ENCODE data around the gene RHBG.

Gene RHBG

DNA sequence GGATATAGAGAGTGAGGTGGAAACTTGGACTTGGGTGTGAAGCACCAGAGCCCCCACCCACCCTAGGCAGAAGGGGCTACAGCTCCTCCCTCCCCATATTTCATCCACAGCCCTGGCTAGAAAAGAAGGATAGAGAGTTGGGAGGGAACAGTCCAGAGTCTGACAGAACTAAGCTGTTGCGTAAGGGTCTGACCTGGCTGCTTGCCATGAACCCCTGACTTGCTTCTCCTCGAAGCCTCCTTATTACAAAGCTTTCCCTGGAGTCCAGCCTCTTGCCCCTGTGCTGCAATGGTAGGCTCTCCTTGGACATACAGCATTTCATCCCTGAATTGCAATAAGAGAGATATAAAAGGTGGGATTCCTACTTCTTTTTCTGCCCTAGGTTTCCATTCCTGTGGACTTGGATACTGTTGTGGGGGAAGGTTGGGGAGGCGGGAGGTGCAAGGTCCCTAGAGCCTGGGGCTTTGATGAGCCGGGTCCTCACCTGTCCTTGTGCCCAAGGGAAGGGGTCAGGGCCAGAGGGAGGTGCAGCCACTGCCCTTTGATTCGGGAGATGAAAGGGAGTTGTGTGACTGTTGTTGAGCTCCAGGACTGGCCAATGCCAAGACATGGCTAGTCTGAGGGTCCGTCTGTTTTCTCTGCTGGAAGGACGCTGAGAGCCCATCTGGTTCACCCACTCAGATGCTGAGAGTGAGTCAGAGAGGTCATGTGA is 2.7 kb downstream of the RHBG start:
- peaks cover 16% of the 10 kb centered on the region for H3K27me3 Mint-ChIP-seq
- no peak overlapping the region for H3K27ac Mint-ChIP-seq
- H3K9me3 Mint-ChIP-seq, result no peaks in the 10 kb centered on the region
- no peak for DNase-seq (ENCODE audit: low spot score in 2 of 2)
- no peak for ATAC-seq (ENCODE audit: low read depth)
- H3K4me3 Mint-ChIP-seq, result no peak overlapping the region
- peaks cover 4% of the 10 kb centered on the region for H3K4me1 Mint-ChIP-seq
- H3K36me3 Mint-ChIP-seq, result no peaks in the 10 kb centered on the region

DNA sequence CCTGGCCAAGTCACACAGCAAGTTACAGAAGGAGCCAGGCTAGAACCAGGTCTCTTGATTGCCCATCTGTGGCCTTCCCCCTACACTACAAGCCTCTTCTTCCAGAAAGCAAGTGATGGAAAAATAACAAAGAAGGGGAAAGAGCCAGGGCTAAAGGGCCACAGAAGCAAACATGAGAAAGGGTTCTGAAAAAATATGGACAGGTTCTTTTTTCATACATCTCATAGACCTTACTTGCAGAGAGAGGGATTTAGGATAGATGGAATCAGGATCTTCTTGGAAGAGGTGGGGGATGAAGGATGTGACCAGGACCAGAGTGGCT is 3.2 kb downstream of the RHBG start:
- DNase-seq (ENCODE audit: low spot score in 2 of 2) (no peak), ATAC-seq (ENCODE audit: low read depth) (no peak)
- H3K4me1 Mint-ChIP-seq, result peaks cover 4% of the 10 kb centered on the region
- H3K9me3 Mint-ChIP-seq, result no peaks in the 10 kb centered on the region
- H3K27ac Mint-ChIP-seq, result no peak overlapping the region
- no peaks in the 10 kb centered on the region for H3K36me3 Mint-ChIP-seq
- H3K4me3 Mint-ChIP-seq, result no peak overlapping the region
- H3K27me3 Mint-ChIP-seq, result peaks cover 17% of the 10 kb centered on the region

DNA sequence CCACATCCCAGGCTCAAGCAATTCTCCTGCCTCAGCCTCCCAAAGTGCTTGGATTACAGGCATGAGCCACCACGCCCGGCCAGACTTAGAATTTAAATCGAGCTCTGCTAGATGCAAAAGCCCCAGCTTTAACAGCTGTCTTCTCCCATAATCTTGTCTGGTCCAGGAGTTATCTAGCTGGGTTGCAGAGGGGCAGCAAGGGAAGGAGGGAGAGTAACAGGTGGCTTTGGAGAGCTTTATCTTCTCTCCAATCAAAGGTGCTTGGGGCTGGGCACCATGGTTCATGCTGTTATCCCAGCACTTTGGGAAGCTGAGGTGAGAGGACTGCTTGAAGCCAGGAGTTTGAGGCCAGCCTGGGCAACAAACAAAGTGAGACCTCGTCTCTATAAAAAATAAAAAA is 3.9 kb downstream of the RHBG start:
- H3K27ac Mint-ChIP-seq, result no peak overlapping the region
- no peak overlapping the region for H3K4me3 Mint-ChIP-seq
- no peak for ATAC-seq (ENCODE audit: low read depth)
- peaks cover 17% of the 10 kb centered on the region for H3K27me3 Mint-ChIP-seq
- no peaks in the 10 kb centered on the region for H3K9me3 Mint-ChIP-seq
- DNase-seq (ENCODE audit: low spot score in 2 of 2), result no peak
- peaks cover 4% of the 10 kb centered on the region for H3K4me1 Mint-ChIP-seq
- H3K36me3 Mint-ChIP-seq, result no peaks in the 10 kb centered on the region

DNA sequence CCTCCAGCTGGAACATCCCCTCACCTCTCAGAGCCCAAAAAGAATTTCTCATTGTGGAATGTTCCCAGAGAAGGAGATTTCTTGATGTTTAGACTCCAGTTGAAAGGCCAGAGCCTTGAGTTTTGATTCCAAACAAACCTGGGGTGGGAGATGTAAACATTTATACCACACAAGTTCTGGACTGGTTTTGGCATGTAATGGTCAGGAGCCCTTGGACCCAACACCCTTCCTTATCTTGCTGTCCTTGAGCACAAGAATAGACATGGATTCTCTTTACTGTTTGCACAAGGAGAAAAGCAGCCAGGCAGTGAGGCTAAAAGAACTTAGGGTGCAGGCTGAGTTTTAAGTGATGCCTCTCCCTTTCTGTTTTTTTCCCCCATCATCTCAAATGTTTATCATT is 4.5 kb downstream of the RHBG start:
- no peak for ATAC-seq (ENCODE audit: low read depth)
- Mint-ChIP-seq H3K4me1 (peaks cover 4% of the 10 kb centered on the region), H3K36me3 (no peaks in the 10 kb centered on the region), H3K4me3 (no peak overlapping the region), H3K27ac (no peak overlapping the region), H3K9me3 (no peaks in the 10 kb centered on the region), H3K27me3 (peaks cover 17% of the 10 kb centered on the region)
- no peak for DNase-seq (ENCODE audit: low spot score in 2 of 2)

DNA sequence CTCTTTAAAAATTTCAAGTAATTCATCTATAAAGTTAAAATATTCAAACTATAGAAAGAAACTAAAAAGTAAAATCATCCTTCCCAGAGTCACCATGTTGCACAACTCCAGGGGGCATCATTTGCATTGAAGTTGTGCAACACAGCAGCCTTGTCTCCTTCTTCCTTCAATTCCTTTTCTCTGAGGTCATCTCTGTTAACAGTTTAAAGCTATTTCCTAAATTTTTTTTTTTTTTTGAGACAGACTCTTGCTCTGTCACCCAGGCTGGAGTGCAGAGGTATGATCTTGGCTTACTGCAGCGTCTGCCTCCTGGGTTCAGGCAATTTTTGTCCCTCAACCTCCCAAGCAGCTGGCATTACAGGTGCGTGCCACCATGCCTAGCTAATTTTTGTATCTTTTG is 7.1 kb downstream of the RHBG start:
- Mint-ChIP-seq H3K4me3 (no peak overlapping the region), H3K27me3 (peaks cover 9% of the 10 kb centered on the region), H3K4me1 (no peaks in the 10 kb centered on the region), H3K9me3 (no peaks in the 10 kb centered on the region), H3K36me3 (no peaks in the 10 kb centered on the region), H3K27ac (no peak overlapping the region)
- ATAC-seq (ENCODE audit: low read depth), result no peak
- no peak for DNase-seq (ENCODE audit: low spot score in 2 of 2)

DNA sequence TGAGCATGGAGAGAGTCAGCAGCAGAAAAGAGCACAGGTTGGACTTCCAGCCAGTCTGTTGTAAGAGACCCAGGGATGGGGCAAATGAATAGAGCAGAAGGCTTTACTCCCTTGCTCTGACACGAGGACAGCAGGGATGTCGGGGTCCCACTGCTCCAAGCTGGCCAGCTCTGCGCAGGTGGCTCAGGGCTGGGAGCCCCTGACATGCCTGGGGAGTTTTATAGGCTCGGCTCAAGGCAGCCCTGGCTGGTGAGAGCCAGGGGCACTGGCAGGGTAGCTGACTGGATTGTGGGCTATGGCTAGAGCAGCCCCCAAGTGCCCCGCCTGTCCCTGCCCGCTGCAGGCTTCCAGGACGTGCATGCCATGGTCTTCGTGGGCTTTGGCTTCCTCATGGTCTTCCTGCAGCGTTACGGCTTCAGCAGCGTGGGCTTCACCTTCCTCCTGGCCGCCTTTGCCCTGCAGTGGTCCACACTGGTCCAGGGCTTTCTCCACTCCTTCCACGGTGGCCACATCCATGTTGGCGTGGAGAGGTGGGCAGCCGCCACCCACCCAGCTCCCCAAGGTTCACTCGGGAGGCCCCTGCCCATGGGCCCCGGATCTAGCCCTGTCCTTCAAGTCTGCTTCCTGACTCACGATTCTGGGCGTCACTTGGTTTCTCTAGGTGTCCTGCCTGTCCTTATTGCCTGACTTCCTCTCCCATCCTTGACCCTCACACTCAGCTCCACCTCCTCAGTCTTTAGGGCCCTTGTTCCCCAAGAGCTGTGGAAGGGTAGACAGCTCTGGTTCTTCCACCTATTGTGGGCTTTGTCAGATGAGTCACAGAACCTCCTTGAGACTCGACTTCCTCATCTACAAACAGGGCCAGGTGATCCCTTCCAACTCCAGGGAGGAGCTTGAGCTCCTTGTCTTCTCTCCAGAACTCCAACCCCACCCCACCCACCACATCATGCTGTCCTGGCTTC is 8.2 kb downstream of the RHBG start:
- H3K36me3 Mint-ChIP-seq, result no peaks in the 10 kb centered on the region
- no peak overlapping the region for H3K4me3 Mint-ChIP-seq
- H3K4me1 Mint-ChIP-seq, result no peaks in the 10 kb centered on the region
- H3K27me3 Mint-ChIP-seq, result peaks cover 9% of the 10 kb centered on the region
- no peak for ATAC-seq (ENCODE audit: low read depth)
- no peaks in the 10 kb centered on the region for H3K9me3 Mint-ChIP-seq
- no peak overlapping the region for H3K27ac Mint-ChIP-seq
- no peak for DNase-seq (ENCODE audit: low spot score in 2 of 2)

DNA sequence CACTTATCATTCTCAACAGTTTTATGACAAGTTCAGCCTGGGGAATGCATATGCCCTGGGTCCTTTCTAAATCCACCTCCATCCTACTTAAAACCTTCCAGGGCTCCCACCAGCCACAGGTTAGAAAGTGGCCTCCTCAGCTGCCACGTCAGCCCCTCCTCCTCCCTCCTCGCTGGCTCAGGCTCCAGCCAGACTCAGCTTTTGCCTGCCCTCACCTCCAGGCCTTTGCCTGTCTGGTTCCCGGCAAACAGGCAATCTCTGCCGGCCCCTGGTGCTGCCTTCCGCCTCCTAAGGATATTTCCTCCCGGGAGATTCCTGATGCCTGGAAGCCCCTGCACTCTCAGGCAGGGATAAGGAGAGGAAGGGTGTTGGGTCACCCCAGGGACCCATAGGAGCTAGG is 9.5 kb downstream of the RHBG start:
- Mint-ChIP-seq H3K27ac (no peak overlapping the region), H3K27me3 (peaks cover 6% of the 10 kb centered on the region), H3K36me3 (no peaks in the 10 kb centered on the region), H3K4me3 (no peak overlapping the region), H3K9me3 (no peaks in the 10 kb centered on the region), H3K4me1 (no peaks in the 10 kb centered on the region)
- DNase-seq (ENCODE audit: low spot score in 2 of 2), result no peak
- no peak for ATAC-seq (ENCODE audit: low read depth)

DNA sequence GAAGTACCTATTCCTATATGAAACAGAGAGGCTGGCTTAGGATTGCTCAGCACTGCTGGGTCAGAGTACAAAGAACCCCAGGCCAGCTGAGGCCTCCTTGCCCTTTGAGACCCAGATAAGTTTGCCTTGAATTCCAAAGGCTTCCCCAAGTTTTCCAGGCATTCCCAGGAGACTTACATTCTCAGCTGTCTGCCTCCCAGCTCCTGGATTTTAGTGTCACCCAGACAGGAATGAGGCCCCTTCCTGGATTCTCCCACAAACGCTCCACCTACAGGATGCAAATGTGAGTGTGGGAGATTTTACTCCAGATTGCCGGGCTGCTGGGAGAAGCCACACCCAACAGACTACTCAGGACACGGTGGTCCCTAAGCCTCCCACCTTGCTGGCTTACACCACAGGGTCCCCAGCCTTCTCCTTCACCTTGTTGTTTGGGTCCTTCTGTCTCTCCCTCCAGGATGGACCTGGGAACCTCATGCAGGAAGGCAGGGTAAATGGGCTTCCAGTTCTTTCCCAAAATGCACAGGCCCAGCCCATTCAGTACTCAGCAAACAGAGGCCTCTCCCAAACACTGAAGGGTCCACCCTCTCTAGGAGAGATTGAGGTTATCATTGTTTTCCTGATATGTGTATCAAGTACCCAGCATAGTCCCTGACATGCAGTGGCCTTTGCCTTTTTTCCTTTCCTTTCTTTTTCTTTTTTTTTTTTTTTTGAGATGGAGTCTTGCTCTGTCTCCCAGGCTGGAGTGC is 10.6 kb downstream of the RHBG start:
- ATAC-seq (ENCODE audit: low read depth), result no peak
- Mint-ChIP-seq H3K27me3 (peaks cover 4% of the 10 kb centered on the region), H3K9me3 (no peaks in the 10 kb centered on the region), H3K36me3 (no peaks in the 10 kb centered on the region), H3K27ac (no peak overlapping the region), H3K4me1 (no peaks in the 10 kb centered on the region), H3K4me3 (no peak overlapping the region)
- no peak for DNase-seq (ENCODE audit: low spot score in 2 of 2)

DNA sequence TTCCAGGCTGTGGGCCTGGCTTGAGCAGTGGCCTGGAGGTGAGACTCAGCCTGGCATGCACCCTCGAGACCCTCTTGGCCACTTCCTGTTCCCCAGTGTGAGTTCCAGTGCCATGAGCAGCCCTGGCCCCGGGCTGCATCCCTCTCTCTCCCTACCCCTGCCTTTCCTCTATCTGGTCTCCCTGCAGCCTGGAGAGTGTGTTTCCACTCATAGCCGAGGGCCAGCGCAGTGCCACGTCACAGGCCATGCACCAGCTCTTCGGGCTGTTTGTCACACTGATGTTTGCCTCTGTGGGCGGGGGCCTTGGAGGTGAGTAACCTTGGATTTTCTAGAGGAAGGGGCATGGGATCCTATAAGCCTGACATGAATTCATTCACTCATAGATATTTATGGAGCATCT is 13.6 kb downstream of the RHBG start:
- no peak for DNase-seq (ENCODE audit: low spot score in 2 of 2)
- no peaks in the 10 kb centered on the region for H3K36me3 Mint-ChIP-seq
- peaks cover 6% of the 10 kb centered on the region for H3K27me3 Mint-ChIP-seq
- H3K9me3 Mint-ChIP-seq, result no peaks in the 10 kb centered on the region
- ATAC-seq (ENCODE audit: low read depth), result no peak
- H3K4me1 Mint-ChIP-seq, result peaks cover 6% of the 10 kb centered on the region
- H3K27ac Mint-ChIP-seq, result no peak overlapping the region
- H3K4me3 Mint-ChIP-seq, result no peak overlapping the region

DNA sequence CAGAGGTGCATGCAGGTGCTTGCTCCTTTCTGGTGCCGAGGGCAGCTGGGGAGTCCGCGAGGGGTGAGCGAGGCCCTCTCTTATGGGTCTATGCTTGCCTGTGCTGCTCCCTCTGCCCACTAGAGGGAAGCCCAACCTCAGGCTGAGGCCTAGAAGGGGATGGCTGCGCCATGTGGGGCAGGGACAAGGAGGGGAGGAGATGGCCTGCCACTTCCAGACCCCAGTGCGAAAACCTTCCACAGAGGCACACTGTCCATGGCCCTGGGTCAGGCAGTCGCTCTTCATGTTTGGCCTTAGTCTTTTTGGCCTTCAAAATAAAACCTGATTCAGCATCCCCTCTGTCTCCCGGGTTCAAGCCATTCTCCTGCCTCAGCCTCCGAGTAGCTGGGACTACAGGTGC is 14.0 kb downstream of the RHBG start:
- H3K27ac Mint-ChIP-seq, result no peak overlapping the region
- no peaks in the 10 kb centered on the region for H3K36me3 Mint-ChIP-seq
- ATAC-seq (ENCODE audit: low read depth), result peak; percentile 84
- H3K4me1 Mint-ChIP-seq, result peaks cover 6% of the 10 kb centered on the region
- peak; percentile 49 to 61 for DNase-seq (ENCODE audit: low spot score in 2 of 2)
- H3K27me3 Mint-ChIP-seq, result peaks cover 8% of the 10 kb centered on the region
- no peak overlapping the region for H3K4me3 Mint-ChIP-seq
- no peaks in the 10 kb centered on the region for H3K9me3 Mint-ChIP-seq

DNA sequence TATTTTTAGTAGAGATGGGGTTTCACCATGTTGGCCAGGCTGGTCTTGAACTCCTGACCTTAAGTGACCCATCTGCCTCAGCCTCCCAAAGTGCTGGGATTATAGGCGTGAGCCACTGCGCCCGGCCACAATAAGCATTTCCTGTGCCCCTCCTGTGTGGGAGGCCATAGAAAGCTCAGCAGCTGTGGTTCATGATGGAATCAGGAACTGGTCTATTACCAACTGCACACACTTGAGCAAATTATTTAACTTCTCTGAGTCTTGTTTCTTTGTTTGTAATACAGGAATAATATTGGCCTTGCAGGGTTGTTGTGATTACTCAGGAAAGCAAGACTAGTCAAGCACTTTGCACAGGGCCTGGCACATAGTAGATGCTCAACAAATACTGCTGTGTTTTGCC is 15.0 kb downstream of the RHBG start:
- no peak for ATAC-seq (ENCODE audit: low read depth)
- Mint-ChIP-seq H3K4me1 (peaks cover 6% of the 10 kb centered on the region), H3K27ac (no peak overlapping the region), H3K9me3 (no peaks in the 10 kb centered on the region), H3K36me3 (no peaks in the 10 kb centered on the region), H3K27me3 (peaks cover 8% of the 10 kb centered on the region), H3K4me3 (no peak overlapping the region)
- no peak for DNase-seq (ENCODE audit: low spot score in 2 of 2)

DNA sequence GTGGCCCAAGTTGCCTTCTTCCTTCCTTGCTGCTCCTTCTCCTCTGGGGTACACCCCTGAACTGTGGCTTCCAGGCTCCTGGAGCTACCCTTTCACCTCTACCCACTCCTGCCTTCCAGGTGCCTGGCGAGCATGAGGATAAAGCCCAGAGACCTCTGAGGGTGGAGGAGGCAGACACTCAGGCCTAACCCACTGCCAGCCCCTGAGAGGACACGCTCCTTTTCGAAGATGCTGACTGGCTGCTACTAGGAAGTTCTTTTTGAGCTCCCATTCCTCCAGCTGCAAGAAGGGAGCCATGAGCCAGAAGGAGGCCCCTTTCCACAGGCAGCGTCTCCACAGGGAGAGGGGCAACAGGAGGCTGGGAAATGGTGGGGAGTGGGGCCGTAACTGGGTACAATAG is 15.6 kb downstream of the RHBG start:
- Mint-ChIP-seq H3K27me3 (peaks cover 8% of the 10 kb centered on the region), H3K4me3 (no peak overlapping the region), H3K9me3 (no peaks in the 10 kb centered on the region), H3K36me3 (no peaks in the 10 kb centered on the region), H3K4me1 (peaks cover 6% of the 10 kb centered on the region), H3K27ac (no peak overlapping the region)
- DNase-seq (ENCODE audit: low spot score in 2 of 2), result no peak
- ATAC-seq (ENCODE audit: low read depth), result no peak

DNA sequence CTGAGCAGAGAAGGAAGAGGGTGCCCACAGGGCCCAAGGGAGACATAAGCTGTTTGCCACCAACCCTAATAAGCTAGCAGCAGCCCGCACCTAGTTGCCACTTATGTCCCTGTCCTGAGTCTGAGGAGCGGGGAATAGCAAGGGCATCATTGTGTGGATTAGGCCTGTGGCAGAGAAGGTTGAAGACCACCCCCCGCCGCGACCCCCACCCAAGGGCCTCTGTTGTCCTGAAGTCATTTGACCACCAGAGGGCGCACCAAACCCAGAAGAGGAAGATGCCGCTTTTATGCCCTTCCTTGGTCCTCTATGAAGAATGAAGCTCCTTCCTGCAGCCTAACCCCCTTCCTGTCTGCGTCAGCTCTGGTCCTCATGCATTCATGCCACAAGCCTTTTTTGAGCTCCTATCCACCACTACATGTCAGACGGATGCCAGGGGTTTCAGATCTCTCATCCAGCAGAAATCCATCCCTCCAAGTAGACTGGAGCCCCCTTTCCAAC is 16.6 kb downstream of the RHBG start:
- Mint-ChIP-seq H3K27me3 (peaks cover 12% of the 10 kb centered on the region), H3K27ac (no peak overlapping the region), H3K9me3 (no peaks in the 10 kb centered on the region), H3K36me3 (no peaks in the 10 kb centered on the region), H3K4me1 (peaks cover 6% of the 10 kb centered on the region), H3K4me3 (no peak overlapping the region)
- ATAC-seq (ENCODE audit: low read depth) (peak; percentile 72), DNase-seq (ENCODE audit: low spot score in 2 of 2) (peak; percentile 72 to 75)

Measured in memory B cell (primary cell).